ENCODE data around the gene ZBTB12. TPM values are rescaled to one million over a fixed set of nuclear protein-coding genes. Genes with fewer than 3 reads are reported as not detected.
"Not testable (repeated sequence)": the region's sequence is repeated elsewhere in the genome, so short reads cannot be mapped to it uniquely, and the experiment has no call there.

ZBTB12 gene
- total RNA-seq, 1 donor from 2014 or later, result 8.4 TPM

- no peak for ATAC-seq
- intact Hi-C loops (cut with DNase I), result no loop called here
- no peak for DNase-seq (ENCODE audit: low spot score)
These were observed 20.6 kb downstream of the ZBTB12 start for GRCh38 chr6:31881136-31881859.

GRCh38 chr6:31880616-31881015 is 21.3 kb downstream of the ZBTB12 start:
- intact Hi-C loops (cut with DNase I), result no loop called here
- DNase-seq (ENCODE audit: low spot score) (no peak), ATAC-seq (no peak)

DNA sequence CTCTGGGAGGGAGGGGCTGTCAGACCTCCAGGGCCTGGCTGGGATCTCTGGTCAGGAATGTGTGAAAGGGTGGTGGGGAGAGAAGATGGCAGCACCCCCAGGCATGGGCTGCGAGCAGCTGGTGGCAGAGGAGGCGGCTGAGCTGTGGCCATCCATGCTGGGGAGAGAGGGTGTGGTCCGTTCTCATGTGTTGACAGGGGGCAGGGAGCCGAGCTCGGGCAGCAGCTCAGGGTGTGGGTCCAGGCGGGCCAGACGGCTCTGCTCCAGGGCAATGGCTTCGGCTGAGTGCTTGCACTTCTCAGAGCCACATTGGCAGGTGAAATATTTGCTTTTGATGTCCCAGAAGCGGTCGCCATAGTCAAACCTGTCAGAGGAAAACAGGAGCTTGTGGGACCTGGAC is 22.0 kb downstream of the ZBTB12 start:
- ATAC-seq (no peak), DNase-seq (ENCODE audit: low spot score) (no peak)
- intact Hi-C loops (cut with DNase I), result no loop called here

- ATAC-seq, result no peak
- intact Hi-C loops (cut with DNase I), result no loop called here
- DNase-seq (ENCODE audit: low spot score), result no peak
These were observed 22.7 kb downstream of the ZBTB12 start for GRCh38 chr6:31879143-31879542.

DNA sequence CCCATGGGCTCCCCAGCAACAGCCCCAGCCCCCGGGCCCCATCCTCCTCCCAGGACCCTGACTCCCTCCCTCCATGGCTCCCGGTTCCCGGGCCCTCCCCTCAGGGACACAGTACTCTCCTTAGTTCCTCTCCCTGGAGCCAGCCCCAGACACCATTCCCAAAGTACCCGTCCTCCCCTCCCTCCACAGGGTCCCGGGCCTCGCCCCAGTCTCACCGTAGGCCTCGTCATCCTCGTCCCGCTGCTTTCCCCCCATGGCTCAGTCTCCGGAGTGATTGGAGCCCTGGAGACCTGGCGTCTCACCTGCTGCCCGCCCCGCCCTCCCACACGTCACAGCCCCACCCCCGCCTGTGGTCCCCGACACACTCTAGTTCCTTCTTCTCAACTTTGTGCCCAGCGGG is 23.2 kb downstream of the ZBTB12 start, which contains the start of gene SLC44A4:
Gene SLC44A4, minus strand, starts transcription at position 272 of the 400 bp plus-strand sequence. Its CDS starts 17 bp downstream, at position 255.
- DNase-seq (ENCODE audit: low spot score) (no peak), ATAC-seq (no peak)
- intact Hi-C loops (cut with DNase I), result no loop called here

GRCh38 chr6:31878222-31878621 is 23.7 kb downstream of the ZBTB12 start:
- ATAC-seq, result no peak
- no peak for DNase-seq (ENCODE audit: low spot score)
- intact Hi-C loops (cut with DNase I), result no loop called here

DNA sequence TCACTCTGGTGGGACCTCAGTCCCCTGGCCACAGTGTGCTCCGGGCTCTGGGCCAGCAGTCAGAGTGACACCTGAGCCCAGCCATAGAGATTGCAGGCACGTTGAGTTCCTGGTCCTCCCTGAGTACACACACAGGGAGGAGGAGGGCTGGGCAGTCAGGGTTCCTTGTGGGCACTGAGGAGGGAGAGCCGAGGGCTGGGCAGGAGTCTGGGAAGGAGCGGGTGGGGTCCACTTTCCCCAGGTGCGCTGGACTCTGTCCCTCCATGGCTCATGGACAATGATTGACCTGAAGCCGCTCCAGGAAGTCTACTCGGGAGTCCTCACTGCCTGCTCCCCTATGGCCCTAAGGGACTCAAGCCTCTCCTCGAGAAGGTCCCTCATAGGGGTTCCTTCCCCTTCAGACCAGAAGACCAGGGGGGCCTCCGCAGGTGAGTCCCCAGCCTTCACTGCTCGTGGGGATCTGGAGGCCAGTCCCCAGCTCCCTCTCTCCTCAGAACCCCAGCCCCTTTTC is 24.2 kb downstream of the ZBTB12 start:
- intact Hi-C loops (cut with DNase I), result no loop called here
- DNase-seq (ENCODE audit: low spot score) (no peak), ATAC-seq (no peak)

GRCh38 chr6:31877125-31877650 is 24.7 kb downstream of the ZBTB12 start:
- intact Hi-C loops (cut with DNase I), result no loop called here
- DNase-seq (ENCODE audit: low spot score) (no peak), ATAC-seq (no peak)

GRCh38 chr6:31876357-31876756 is 25.5 kb downstream of the ZBTB12 start:
- intact Hi-C loops (cut with DNase I), result no loop called here
- DNase-seq (ENCODE audit: low spot score) (no peak), ATAC-seq (no peak)

GRCh38 chr6:31875877-31876276 is 26.0 kb downstream of the ZBTB12 start:
- intact Hi-C loops (cut with DNase I), result no loop called here
- no peak for DNase-seq (ENCODE audit: low spot score)
- ATAC-seq, result no peak

DNA sequence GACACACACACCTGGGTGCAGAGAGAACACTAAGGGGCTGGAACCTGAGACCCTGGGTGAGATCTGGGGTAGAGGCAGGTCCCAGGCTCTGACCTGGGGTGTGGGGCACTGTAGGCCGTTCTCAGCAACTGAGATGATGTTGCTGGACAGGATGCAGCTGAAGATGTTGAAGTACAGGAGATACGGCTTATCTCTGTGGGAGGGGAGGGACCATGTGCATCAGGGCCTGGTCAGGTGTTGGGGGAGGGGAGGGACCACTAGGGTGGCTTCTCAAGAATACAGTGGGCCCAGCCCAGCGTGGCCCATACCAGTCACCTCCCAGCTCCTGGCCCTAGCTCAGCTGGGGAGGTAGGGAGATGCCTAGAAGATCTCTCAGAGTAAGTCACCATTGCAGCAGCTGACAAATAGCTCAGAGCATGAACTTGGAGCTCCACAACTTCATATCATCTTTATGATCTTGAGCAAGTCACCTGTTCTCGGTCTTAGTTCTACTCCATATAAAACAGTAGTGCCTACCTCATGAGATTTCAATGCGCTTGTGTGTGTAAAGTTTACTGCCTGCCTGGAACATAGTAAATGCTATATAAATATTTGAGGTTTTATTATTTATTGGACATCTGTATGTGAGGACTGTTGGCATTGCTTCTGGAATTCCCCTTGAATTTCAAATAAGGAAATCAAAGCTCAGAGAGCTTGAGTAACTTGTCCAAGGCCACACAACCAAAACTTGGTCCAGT is 26.9 kb downstream of the ZBTB12 start:
- DNase-seq (ENCODE audit: low spot score) (no peak), ATAC-seq (no peak)
- intact Hi-C loops (cut with DNase I), result no loop called here

DNA sequence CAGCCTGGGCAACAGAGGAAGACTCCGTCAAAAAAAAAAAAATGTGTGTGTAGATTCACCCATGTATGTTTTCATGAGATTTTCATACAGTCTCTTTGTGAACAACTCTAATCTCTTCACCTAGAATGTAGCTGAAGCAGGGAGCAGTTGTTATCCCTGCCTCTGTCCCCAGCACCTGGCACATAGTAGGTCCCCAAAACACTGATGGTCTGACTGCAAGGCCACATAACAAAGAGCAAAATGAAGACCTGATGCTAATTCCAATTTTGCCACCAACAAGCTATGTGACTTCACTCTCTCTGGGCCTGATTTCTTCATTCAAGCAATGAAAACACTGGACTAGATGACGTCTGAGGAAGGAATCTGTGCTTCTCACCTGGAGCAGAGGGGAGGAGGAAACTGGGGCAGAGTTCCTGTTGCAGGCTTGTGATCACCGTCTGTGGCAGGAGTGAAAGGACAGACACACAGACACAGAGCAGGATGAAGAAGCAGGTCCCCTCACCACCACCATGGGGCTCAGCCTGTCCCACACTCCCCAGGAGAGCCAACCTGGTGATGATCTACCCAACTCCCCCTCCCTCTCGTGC is 27.7 kb downstream of the ZBTB12 start:
- intact Hi-C loops (cut with DNase I), result no loop called here
- DNase-seq (ENCODE audit: low spot score) (no peak), ATAC-seq (no peak)

- intact Hi-C loops (cut with DNase I), result no loop called here
- DNase-seq (ENCODE audit: low spot score), result no peak
These were observed 30.7 kb downstream of the ZBTB12 start for GRCh38 chr6:31871046-31871659.

DNA sequence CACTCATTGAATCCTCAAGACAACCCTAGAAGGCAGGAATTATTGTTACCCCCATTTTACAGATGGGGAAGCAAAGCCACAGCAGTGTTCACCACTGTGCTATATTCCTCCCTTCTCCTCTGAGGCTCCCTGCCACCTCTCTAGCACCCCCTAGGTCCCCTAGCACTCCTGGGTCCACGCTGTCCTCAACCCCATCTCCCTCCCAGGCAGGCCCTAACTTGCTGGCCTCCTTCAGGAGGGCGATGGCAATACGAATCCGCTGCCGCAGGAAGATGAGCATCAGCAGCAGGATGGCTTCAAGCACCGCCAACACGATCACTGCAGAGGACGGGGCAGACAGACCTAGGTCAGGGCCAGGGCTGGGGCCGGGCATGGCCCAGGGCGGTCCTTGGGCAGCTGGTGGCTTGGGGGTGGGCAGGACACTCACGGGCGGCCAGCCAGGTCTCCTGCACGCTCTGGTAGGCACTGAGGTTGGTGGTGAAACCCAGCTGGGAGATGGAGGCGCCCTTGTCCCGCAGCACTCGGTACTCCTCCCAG is 31.4 kb downstream of the ZBTB12 start:
- intact Hi-C loops (cut with DNase I), result no loop called here
- ATAC-seq, result no peak
- no peak for DNase-seq (ENCODE audit: low spot score)

More at GRCh38 chr6:31871046-31871659, 30.7 kb downstream of the ZBTB12 start:
- no peak for ATAC-seq

DNA sequence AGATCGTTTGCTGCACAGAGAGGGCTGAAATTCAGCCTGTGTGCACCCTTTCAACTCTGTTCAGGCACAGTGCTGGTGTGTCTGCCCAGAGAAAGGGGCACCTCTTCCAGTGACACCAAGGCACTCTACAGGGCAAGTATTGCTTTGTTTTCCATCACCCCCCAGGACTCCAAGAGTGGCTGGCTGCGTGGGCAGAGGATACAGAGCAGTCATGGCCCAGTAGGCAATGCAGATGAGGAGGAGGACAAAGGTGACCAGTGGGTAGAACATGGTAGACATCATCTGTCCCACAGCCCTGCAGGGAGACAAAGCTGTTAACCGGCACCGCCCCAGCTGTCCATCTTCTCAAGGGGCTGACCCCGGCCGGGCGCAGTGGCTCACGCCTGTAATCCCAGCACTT is 32.5 kb downstream of the ZBTB12 start:
- intact Hi-C loops (cut with DNase I), result no loop called here
- ATAC-seq, result no peak
- no peak for DNase-seq (ENCODE audit: low spot score)

DNA sequence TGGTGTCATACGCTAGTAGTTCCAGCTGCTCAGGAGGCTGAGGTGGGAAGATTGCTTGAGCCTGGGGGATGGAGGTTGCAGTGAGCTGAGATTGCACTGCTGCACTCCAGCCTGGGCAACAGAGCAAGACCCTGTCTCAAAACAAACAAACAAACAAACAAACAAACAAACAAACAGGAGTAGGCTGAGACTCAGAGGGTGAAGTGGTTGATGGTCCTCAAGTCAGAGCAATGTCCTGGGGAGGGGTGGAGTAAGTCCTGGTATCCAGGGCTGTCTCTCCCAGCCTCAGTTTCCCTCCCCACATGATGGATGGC is 33.3 kb downstream of the ZBTB12 start:
- intact Hi-C loops (cut with DNase I); ATAC-seq; DNase-seq (ENCODE audit: low spot score): not testable (repeated sequence)

- no peak for DNase-seq (ENCODE audit: low spot score)
- ATAC-seq, result no peak
- intact Hi-C loops (cut with DNase I), result no loop called here
These were observed 36.4 kb downstream of the ZBTB12 start for GRCh38 chr6:31865205-31866118.

DNA sequence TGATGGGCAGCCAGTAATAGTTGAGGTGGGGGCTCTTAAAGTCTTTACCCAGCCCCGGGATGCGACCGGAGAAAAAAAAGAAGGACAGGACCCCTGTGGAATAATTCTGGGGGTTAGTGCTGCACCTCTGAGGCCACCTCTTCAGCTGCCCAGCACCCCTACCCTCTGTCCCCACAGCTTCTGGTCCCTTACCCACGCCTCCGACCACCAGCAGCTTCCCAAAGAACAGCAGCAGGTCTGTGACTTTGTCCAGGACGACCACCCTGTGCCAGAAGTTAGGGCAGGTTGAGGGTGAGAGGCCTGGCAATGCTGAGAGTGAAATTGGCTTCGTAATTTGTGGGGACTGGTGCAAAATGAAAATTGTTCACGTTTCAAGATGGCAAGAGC is 37.1 kb downstream of the ZBTB12 start:
- ATAC-seq (no peak), DNase-seq (ENCODE audit: low spot score) (no peak)
- intact Hi-C loops (cut with DNase I), result no loop called here
